Right lobe of liver (tissue), 6 donors: Measurements from ENCODE around the gene RDH12. TPM values are rescaled to one million over a fixed set of nuclear protein-coding genes. Genes with fewer than 3 reads are reported as not detected.
"Not testable (repeated sequence)": the region's sequence is repeated elsewhere in the genome, so short reads cannot be mapped to it uniquely, and the experiment has no call there.

Experiments
- ATAC-seq, 4 donors: fragments of 200-7000 bp; cut with Tn5 transposase; one replicate each; pipeline ENCODE4 v1.9.1; 2020; ENCODE audit warnings: mild to moderate bottlenecking in 4 of 4, moderate library complexity in 4 of 4
- DNase-seq, 3 donors: peaks; one replicate each; pipeline ENCODE4 v3.0.0-alpha.2; 2020
- H3K27ac ChIP-seq, 3 donors: fragments of 200-600 bp; one replicate each; pipeline ENCODE4 v1.8.0; 2022
- H3K27me3 ChIP-seq, 2 donors: fragments of 200-600 bp; one replicate each; pipeline ENCODE4 v1.8.0; 2022
- H3K36me3 ChIP-seq, 4 donors: fragments of 200-600 bp; sonication (generic) in 1 of 4; one replicate each; pipeline versions ENCODE4 v1.5.1 to v1.8.0; 2017 to 2022; ENCODE audit warnings: control low read depth in 1 of 4
- H3K4me1 ChIP-seq, 4 donors: fragments of 200-600 bp; sonication (generic) in 1 of 4; one replicate each; pipeline versions ENCODE4 v1.5.1 to v1.8.0; 2017 to 2022; ENCODE audit warnings: control low read depth in 1 of 4
- H3K4me3 ChIP-seq, 3 donors: fragments of 200-600 bp; one replicate each; pipeline ENCODE4 v1.8.0; 2022
- H3K9me3 ChIP-seq, 4 donors: fragments of 200-600 bp; sonication (generic) in 1 of 4; one replicate each; pipeline versions ENCODE4 v1.5.1 to v1.8.0; 2017 to 2022; ENCODE audit warnings: control low read depth in 1 of 4
- CTCF ChIP-seq, 4 donors: fragments of 200-600 bp in 3 of 4; fragments of 450-650 bp in 1 of 4; IDR thresholded peaks; one replicate each; pipeline versions ENCODE4 v1.5.1 to v1.8.0; 2016 to 2022; ENCODE audit warnings: antibody characterized with exemption in 4 of 4, mild to moderate bottlenecking in 2 of 4
- POLR2A ChIP-seq: fragments of 450-650 bp; IDR thresholded peaks from one replicate; pipeline ENCODE4 v1.6.1; 2017; ENCODE audit warnings: antibody characterized with exemption, mild to moderate bottlenecking
- WGBS: methylation state at CpG from one replicate; pipeline ENCODE4 v1.1.6; 2018; ENCODE audit warnings: low coverage, low lambda C conversion rate; ENCODE audit not compliant: insufficient coverage; ENCODE audit errors: missing lambda C conversion rate; 5-methylcytosine and 5-hydroxymethylcytosine counted together
- intact Hi-C, 2 donors: fragments of 100-400 bp; cut with DNase I; formaldehyde crosslinking; loops; one replicate each; pipeline versions ENCODE4 v1.11.2 to v1.14.1; 2022
- total RNA-seq, 6 experiments: library from RNA; depleted of rRNA in 2 of 6; stranded (reverse); fragments of >200 nt in 2 of 6; fragmentation: NEBNext Ultra II Directional in 3 of 6; extraction: Animal tissue kit (Norgen Biotek cat#: 25700) in 3 of 6; gene quantifications; one replicate each; pipeline versions ENCODE4 v1.1.0 to v1.2.4, GENCODE V29; 2016 to 2023
- donor health status: DM: no; HTN: yes; CAD: no.
- donor health status: DM: no; HTN: no; CAD: no.
- donor health status: DM: no; HTN: no; CAD: no.
- donor health status: DM: no; HTN: yes; CAD: no.
- donor health status: DM: no; HTN: yes; CAD: no.

Gene RDH12
- total RNA-seq, 6 experiments from 2014 or later: 0.22 to 2.4 (median 1.2) TPM

GRCh38 chr14:67704484-67705089 lies 2.9 kb downstream of the RDH12 start:
- H3K4me3 ChIP-seq: no peak overlapping the region
- H3K4me1 ChIP-seq: peaks cover 0 to 19% (median 4%) of the 10 kb centered on the region in 4 donors
- no peaks in the 10 kb centered on the region for H3K36me3 ChIP-seq
- DNase-seq (no peak), ATAC-seq (peak; percentile 91 to 96 (median 94))
- TF ChIP-seq CTCF (IDR thresholded peaks at IDR 0.05) (peak; percentile 70 to 85 (median 76)), POLR2A (no peak)
- H3K9me3 ChIP-seq: no peaks in the 10 kb centered on the region
- intact Hi-C loops: no loop called here
- WGBS: 0% methylated on average over 3 of the region's 3 CpGs
- H3K27ac ChIP-seq: no peak overlapping the region
- no peaks in the 10 kb centered on the region for H3K27me3 ChIP-seq

DNA sequence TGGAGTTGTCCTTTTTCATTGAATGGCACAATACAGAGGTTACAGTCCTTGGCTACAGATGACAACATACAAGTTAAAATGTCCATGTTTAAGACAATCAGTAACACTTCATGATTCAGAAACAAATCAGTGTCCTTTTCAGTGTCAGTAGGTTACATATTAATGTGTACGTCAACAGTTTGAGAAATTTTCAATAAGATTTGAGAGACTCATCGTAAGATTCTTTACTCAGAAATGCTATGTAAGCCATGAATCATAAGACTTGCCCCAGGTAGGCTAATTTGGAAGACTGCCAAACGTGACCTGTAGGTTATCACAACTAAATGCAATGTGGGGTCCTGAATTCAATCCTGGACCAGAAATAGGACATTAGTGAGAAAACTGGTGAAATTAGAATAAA lies 3.5 kb downstream of the RDH12 start:
- 39% methylated on average over 3 of the region's 3 CpGs for WGBS
- ATAC-seq (no peak), DNase-seq (no peak)
- Histone ChIP-seq H3K4me3 (no peak overlapping the region), H3K27me3 (no peaks in the 10 kb centered on the region), H3K27ac (no peak overlapping the region), H3K4me1 (peaks cover 0 to 26% (median 6%) of the 10 kb centered on the region in 4 donors), H3K36me3 (no peaks in the 10 kb centered on the region), H3K9me3 (no peaks in the 10 kb centered on the region)
- intact Hi-C loops: no loop called here
- TF ChIP-seq CTCF (IDR thresholded peaks at IDR 0.05): no peak
- TF ChIP-seq POLR2A: no peak

DNA sequence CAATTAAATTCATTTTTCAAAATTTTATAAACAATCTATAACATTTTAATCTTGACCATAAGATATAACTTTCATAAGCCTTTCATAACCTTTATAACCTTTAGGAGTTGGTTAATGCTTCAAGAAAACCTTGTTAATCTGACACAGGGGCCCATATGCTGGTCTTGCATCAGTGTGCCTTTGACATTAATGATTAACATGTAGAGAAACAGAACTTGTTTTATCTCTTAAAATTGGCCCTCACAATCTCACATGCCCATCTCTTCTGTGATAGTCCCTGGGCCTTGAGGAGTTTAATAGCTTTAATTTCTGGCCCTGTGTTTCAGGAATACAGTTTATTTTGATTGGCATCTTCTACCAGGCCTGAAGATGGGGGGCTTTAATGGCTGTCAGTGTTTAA lies 7.7 kb downstream of the RDH12 start:
- H3K9me3 ChIP-seq, DNase-seq, intact Hi-C loops, H3K4me3 ChIP-seq, H3K27me3 ChIP-seq, H3K36me3 ChIP-seq: not testable (repeated sequence)
- Histone ChIP-seq H3K4me1 (peaks cover 0 to 21% (median 6%) of the 10 kb centered on the region in 4 donors), H3K27ac (peak overlapping the region in 2 of 3 donors; percentile 19 to 22)
- ATAC-seq: peak; percentile 63 to 78 (median 72)

- intact Hi-C loops, H3K4me3 ChIP-seq, H3K27me3 ChIP-seq, H3K36me3 ChIP-seq, DNase-seq, H3K9me3 ChIP-seq: not testable (repeated sequence)
- Histone ChIP-seq H3K4me1 (peaks cover 0 to 16% (median 6%) of the 10 kb centered on the region in 4 donors), H3K27ac (peak overlapping the region in 2 of 3 donors; percentile 19 to 22)
- ATAC-seq: peak in 3 of 4 donors; percentile 12 to 49 (median 28)
- 57% methylated on average over 1 of the region's 1 CpG for WGBS
These were observed 8.1 kb downstream of the RDH12 start for GRCh38 chr14:67709796-67710195.

- Histone ChIP-seq H3K4me1 (peaks cover 0 to 13% (median 6%) of the 10 kb centered on the region in 4 donors), H3K27me3 (no peaks in the 10 kb centered on the region), H3K27ac (peak overlapping the region in 2 of 3 donors; percentile 19 to 22), H3K36me3 (no peaks in the 10 kb centered on the region), H3K4me3 (no peak overlapping the region), H3K9me3 (no peaks in the 10 kb centered on the region)
- no peak for TF ChIP-seq POLR2A
- no peak for TF ChIP-seq CTCF (IDR thresholded peaks at IDR 0.05)
- DNase-seq (no peak), ATAC-seq (no peak)
- intact Hi-C loops: no loop called here
- WGBS: 89% methylated on average over 2 of the region's 2 CpGs
These were observed 8.5 kb downstream of the RDH12 start for GRCh38 chr14:67710209-67710608.
